BLaER1 treated with 17β-estradiol and CSF1 and Interleukin-3, amounts not matched to agents 10 nM and 100 nM (cell line): Measurements from ENCODE around the gene PLAAT3.
A peak's percentile ranks its signal among the peaks of the same experiment; 100 is the strongest.
"Not testable (repeated sequence)": the region's sequence is repeated elsewhere in the genome, so short reads cannot be mapped to it uniquely, and the experiment has no call there.

Source experiments
- H3K27ac ChIP-seq, 11 experiments: shearing (Covaris generic); formaldehyde crosslinking; 2 replicates each; pipeline ENCODE4 v1.8.1; 2022
- H3K27me3 ChIP-seq, 11 experiments: shearing (Covaris generic); formaldehyde crosslinking; 2 replicates each; pipeline ENCODE4 v1.8.1; 2022
- H3K36me3 ChIP-seq, 11 experiments: shearing (Covaris generic); formaldehyde crosslinking; 2 replicates each; pipeline ENCODE4 v1.8.1; 2022
- H3K4me1 ChIP-seq, 10 experiments: shearing (Covaris generic); formaldehyde crosslinking; 2 replicates each; pipeline ENCODE4 v1.8.1; 2022
- H3K4me2 ChIP-seq, 11 experiments: shearing (Covaris generic); formaldehyde crosslinking; 2 replicates each; pipeline ENCODE4 v1.8.1; 2022
- H3K4me3 ChIP-seq, 10 experiments: shearing (Covaris generic); formaldehyde crosslinking; 2 replicates each; pipeline ENCODE4 v1.8.1; 2022
- H3K9ac ChIP-seq, 11 experiments: shearing (Covaris generic); formaldehyde crosslinking; 2 replicates each; pipeline ENCODE4 v1.8.1; 2022
- H3K9me3 ChIP-seq, 11 experiments: shearing (Covaris generic); formaldehyde crosslinking; replicated peaks in 1 of 11; 2 replicates each; pipeline ENCODE4 v1.8.1; 2022
- H4K20me1 ChIP-seq, 11 experiments: shearing (Covaris generic); formaldehyde crosslinking; 2 replicates each; pipeline ENCODE4 v1.8.1; 2022
- Cebpa-rat ChIP-seq, 11 experiments: shearing (Covaris generic); IDR thresholded peaks; 2 replicates each; pipeline ENCODE4 v1.8.1; 2022

The PLAAT3 gene

GRCh38 chr11:63536669-63537292 lies 77.5 kb downstream of the PLAAT3 start, which contains the start of gene PLAAT4:
TSS of gene PLAAT4 (plus strand) at chr11:63536808. CDS start at chr11:63536869, 61 bp downstream.
- no peaks in the 10 kb centered on the region for H3K36me3 ChIP-seq
- H3K4me1 ChIP-seq: peaks cover 46 to 71% (median 62%) of the 10 kb centered on the region in 10 experiments
- H3K4me3 ChIP-seq: peak within 1 kb of the TSS; percentile 31 to 61 (median 53); a peak in 19 of 20 replicates
- no peaks in the 10 kb centered on the region; a peak in 1 of 22 replicates for H4K20me1 ChIP-seq
- peak within 1 kb of the TSS; percentile 6 to 75 (median 65); a peak in 21 of 22 replicates for H3K9ac ChIP-seq
- no peak for TF ChIP-seq Cebpa-rat (IDR thresholded peaks at IDR 0.05)
- peak within 1 kb of the TSS in 10 of 11 experiments; percentile 21 to 76 (median 68); a peak in 20 of 22 replicates for H3K27ac ChIP-seq
- H3K27me3 ChIP-seq: peaks cover 0 to 5% (median 0%) of the 10 kb centered on the region in 11 experiments; a peak in 1 of 22 replicates
- peak within 1 kb of the TSS; percentile 87 to 98 (median 93) for H3K4me2 ChIP-seq
- no peaks in the 10 kb centered on the region for H3K9me3 ChIP-seq

- Histone ChIP-seq H3K27ac (peak overlapping the region in 6 of 11 experiments; percentile 2 to 72 (median 66); a peak in 8 of 22 replicates), H3K27me3 (peaks cover 0 to 2% (median 0%) of the 10 kb centered on the region in 11 experiments; a peak in 1 of 22 replicates), H3K4me3 (no peak overlapping the region), H3K9ac (no peak overlapping the region), H3K9me3 (no peaks in the 10 kb centered on the region), H3K4me2 (peak overlapping the region; percentile 87 to 98 (median 93)), H3K36me3 (no peaks in the 10 kb centered on the region), H3K4me1 (peaks cover 54 to 78% (median 68%) of the 10 kb centered on the region in 10 experiments), H4K20me1 (no peaks in the 10 kb centered on the region; a peak in 1 of 22 replicates)
- TF ChIP-seq Cebpa-rat (IDR thresholded peaks at IDR 0.05): no peak
Observed at GRCh38 chr11:63535734-63536133, 78.5 kb downstream of the PLAAT3 start.

GRCh38 chr11:63534895-63535461 lies 79.3 kb downstream of the PLAAT3 start:
- Histone ChIP-seq H4K20me1 (no peaks in the 10 kb centered on the region; a peak in 1 of 22 replicates), H3K27ac (peak overlapping the region in 3 of 11 experiments; percentile 2 to 71 (median 67); a peak in 1 of 22 replicates), H3K36me3 (no peaks in the 10 kb centered on the region), H3K9ac (no peak overlapping the region), H3K27me3 (no peaks in the 10 kb centered on the region), H3K9me3 (no peaks in the 10 kb centered on the region), H3K4me1 (peaks cover 54 to 80% (median 71%) of the 10 kb centered on the region in 10 experiments), H3K4me2 (peak overlapping the region in 8 of 11 experiments; percentile 92 to 94 (median 93); a peak in 9 of 22 replicates), H3K4me3 (no peak overlapping the region)
- TF ChIP-seq Cebpa-rat (IDR thresholded peaks at IDR 0.05): no peak

- peak overlapping the region in 5 of 11 experiments; percentile 3 to 93 (median 27); a peak in 6 of 22 replicates for H3K4me2 ChIP-seq
- no peak overlapping the region for H3K9ac ChIP-seq
- no peak for TF ChIP-seq Cebpa-rat (IDR thresholded peaks at IDR 0.05)
- H4K20me1 ChIP-seq: no peaks in the 10 kb centered on the region; a peak in 1 of 22 replicates
- H3K27ac ChIP-seq: no peak overlapping the region
- H3K36me3 ChIP-seq: no peaks in the 10 kb centered on the region
- H3K9me3 ChIP-seq: no peaks in the 10 kb centered on the region
- no peaks in the 10 kb centered on the region for H3K27me3 ChIP-seq
- H3K4me1 ChIP-seq: peaks cover 54 to 87% (median 76%) of the 10 kb centered on the region in 10 experiments
- H3K4me3 ChIP-seq: no peak overlapping the region
Observed at GRCh38 chr11:63534076-63534475, 80.2 kb downstream of the PLAAT3 start.

DNA sequence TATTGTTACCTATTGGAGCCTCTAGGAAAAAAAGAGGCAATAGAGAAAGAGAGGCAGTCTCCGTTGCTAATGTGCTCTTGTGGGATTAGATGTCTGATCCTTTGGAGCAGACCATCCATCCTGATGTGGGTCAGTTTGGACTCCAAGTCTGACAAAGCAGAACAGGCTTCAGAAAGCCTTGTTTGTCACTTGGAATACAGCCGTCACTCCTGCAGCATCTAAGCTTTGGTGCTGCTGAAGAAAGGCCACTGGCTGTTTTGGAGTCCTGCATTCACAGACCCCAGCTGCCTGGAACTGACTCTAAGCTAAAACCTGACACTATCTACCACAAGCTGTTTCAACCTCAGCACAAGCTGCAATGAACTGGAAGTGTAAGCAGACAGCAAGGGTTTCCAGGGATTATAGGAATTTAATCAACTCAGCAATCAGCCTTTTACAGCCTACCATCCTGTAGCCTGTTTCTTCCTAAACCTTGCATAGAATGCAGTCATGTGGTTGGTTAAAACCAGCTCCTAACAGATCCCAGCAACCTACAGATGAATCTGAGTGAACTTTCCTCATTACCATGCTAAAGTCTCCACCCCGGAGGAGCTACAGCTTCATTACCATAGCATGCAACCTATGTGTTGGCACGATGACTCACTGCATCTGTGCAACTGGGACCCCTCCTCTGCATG lies 81.3 kb downstream of the PLAAT3 start:
- Histone ChIP-seq H3K9ac (no peak overlapping the region; a peak in 1 of 22 replicates), H3K36me3 (no peaks in the 10 kb centered on the region)

GRCh38 chr11:63532117-63532516 lies 82.1 kb downstream of the PLAAT3 start:
- Histone ChIP-seq H3K4me1 (peaks cover 42 to 80% (median 68%) of the 10 kb centered on the region in 10 experiments), H3K36me3 (no peaks in the 10 kb centered on the region), H3K9me3 (no peaks in the 10 kb centered on the region), H3K4me2 (peak overlapping the region; percentile 64 to 86 (median 70); a peak in 21 of 22 replicates), H4K20me1 (no peaks in the 10 kb centered on the region), H3K27ac (peak overlapping the region in 6 of 11 experiments; percentile 43 to 56 (median 51); a peak in 11 of 22 replicates), H3K4me3 (no peak overlapping the region), H3K27me3 (no peaks in the 10 kb centered on the region), H3K9ac (no peak overlapping the region)
- no peak for TF ChIP-seq Cebpa-rat (IDR thresholded peaks at IDR 0.05)

More for the DNA sequence above, 81.3 kb downstream of the PLAAT3 start:
- Histone ChIP-seq H3K4me2 (peak overlapping the region in 8 of 11 experiments; percentile 64 to 86 (median 72); a peak in 13 of 22 replicates), H3K4me3 (no peak overlapping the region), H3K27ac (peak overlapping the region in 3 of 11 experiments; percentile 7 to 51 (median 21); a peak in 2 of 22 replicates), H4K20me1 (no peaks in the 10 kb centered on the region), H3K27me3 (no peaks in the 10 kb centered on the region), H3K9me3 (no peaks in the 10 kb centered on the region), H3K4me1 (peaks cover 45 to 80% (median 70%) of the 10 kb centered on the region in 10 experiments)
- no peak for TF ChIP-seq Cebpa-rat (IDR thresholded peaks at IDR 0.05)

DNA sequence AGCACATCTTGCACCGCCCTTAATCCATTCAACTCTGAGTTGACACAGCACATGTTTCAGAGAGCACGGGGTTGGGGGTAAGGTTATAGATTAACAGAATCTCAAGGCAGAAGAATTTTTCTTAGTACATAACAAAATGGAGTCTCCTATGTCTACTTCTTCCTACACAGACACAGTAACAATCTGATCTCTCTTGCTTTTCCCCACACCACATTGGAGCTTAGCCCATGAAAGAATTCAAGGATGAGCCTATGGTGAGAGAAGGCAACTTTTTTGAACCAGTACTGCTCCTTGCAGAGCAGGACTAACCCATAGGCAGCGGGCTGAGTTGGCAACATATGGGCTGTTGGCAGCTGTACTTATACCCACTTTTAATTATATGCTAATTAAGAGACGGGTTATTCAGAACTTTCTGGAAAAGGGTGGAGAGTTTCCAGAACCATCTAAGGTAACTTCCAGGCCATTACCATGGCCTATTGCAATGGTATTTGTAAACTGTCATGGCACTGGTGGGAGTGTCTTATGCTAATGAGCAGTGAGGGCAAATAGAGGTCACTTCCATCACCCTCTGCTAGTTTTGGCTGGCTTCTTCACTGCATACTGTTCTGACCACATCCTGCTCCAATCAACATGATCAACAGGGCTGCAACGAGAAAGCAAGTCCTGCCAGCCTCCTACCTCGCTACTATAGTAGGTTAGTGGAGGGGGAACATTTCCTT lies 83.0 kb downstream of the PLAAT3 start:
- not testable (repeated sequence) for H4K20me1 ChIP-seq, H3K36me3 ChIP-seq, H3K4me3 ChIP-seq, H3K9me3 ChIP-seq, H3K27me3 ChIP-seq, H3K9ac ChIP-seq
- Histone ChIP-seq H3K27ac (peak overlapping the region in 6 of 11 experiments; percentile 43 to 63 (median 51); a peak in 12 of 22 replicates), H3K4me1 (peaks cover 33 to 71% (median 60%) of the 10 kb centered on the region in 10 experiments), H3K4me2 (peak overlapping the region; percentile 64 to 86 (median 70))

DNA sequence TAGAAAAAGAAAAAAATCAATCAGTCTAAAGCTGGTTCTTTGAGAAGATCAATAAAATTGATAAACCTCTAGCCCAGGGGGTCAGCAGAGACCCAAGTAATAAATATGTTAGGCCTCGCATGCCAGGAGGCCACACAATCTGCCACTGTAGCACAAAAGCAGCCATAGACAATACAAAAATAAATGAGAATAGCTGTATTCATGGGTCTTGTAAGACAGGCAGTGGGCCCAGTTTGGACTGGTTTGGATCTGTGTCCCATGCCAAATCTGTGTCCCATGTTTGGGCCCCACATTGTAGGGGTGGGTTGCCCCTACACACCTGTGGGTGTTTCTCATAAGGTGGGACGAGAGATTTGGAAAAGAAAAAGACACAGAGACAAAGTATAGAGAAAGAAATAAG lies 84.2 kb downstream of the PLAAT3 start:
- no peak overlapping the region for H3K4me3 ChIP-seq
- no peaks in the 10 kb centered on the region for H4K20me1 ChIP-seq
- no peak overlapping the region for H3K9ac ChIP-seq
- TF ChIP-seq Cebpa-rat (IDR thresholded peaks at IDR 0.05): no peak
- no peaks in the 10 kb centered on the region for H3K36me3 ChIP-seq
- peak overlapping the region in 4 of 11 experiments; percentile 9 to 26 (median 22); a peak in 5 of 22 replicates for H3K4me2 ChIP-seq
- peaks cover 21 to 59% (median 47%) of the 10 kb centered on the region in 10 experiments for H3K4me1 ChIP-seq
- H3K27ac ChIP-seq: 0 out of 22 replicates have a peak overlapping the region, but pooled peaks of 1 of the 11 experiments have one; percentile 25
- no peaks in the 10 kb centered on the region for H3K27me3 ChIP-seq
- no peaks in the 10 kb centered on the region for H3K9me3 ChIP-seq

DNA sequence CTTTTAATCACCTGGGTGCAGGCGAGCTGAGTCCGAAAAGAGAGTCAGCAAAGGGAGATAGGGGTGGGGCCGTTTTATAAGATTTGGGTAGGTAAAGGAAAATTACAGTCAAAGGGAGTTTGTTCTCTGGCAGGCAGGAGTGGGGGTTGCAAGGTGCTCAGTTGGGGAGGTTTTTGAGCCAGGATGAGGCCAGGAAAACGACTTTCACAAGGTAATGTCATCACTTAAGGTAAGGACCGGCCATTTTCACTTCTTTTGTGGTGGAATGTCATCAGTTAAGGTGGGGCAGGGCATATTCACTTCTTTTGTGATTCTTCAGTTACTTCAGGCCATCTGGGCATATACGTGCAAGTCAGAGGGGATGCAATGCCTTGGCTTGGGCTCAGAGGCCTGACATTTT lies 84.9 kb downstream of the PLAAT3 start:
- not testable (repeated sequence) for H3K4me3 ChIP-seq, H3K9me3 ChIP-seq, H3K27ac ChIP-seq, H3K36me3 ChIP-seq, H3K27me3 ChIP-seq, H3K9ac ChIP-seq, H4K20me1 ChIP-seq
- Histone ChIP-seq H3K4me1 (peaks cover 21 to 57% (median 44%) of the 10 kb centered on the region in 10 experiments), H3K4me2 (peak overlapping the region in 4 of 11 experiments; percentile 15 to 30 (median 26); a peak in 4 of 22 replicates)

DNA sequence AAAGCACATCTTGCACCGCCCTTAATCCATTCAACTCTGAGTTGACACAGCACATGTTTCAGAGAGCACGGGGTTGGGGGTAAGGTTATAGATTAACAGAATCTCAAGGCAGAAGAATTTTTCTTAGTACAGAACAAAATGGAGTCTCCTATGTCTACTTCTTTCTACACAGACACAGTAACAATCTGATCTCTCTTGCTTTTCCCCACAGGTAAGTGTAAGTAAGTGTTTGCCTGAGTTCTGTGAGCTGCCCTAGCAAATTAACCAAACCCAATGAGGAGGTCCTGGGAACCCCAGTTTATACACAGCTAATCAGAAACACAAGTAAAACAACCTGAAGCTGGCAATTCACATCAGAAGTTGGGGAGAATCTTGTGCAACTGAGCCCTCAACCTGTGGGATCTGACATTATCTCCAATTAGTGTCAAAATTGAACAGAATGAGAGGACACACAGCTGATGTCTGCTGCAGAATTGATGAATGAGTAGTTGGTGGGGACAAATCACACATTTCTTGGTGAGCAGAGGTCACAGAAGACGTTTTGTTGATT lies 85.4 kb downstream of the PLAAT3 start:
- not testable (repeated sequence) for H3K9ac ChIP-seq, H3K4me3 ChIP-seq, H3K9me3 ChIP-seq, H3K27me3 ChIP-seq, H3K27ac ChIP-seq, H3K36me3 ChIP-seq, H4K20me1 ChIP-seq
- peaks cover 21 to 52% (median 40%) of the 10 kb centered on the region in 10 experiments for H3K4me1 ChIP-seq
- peak overlapping the region in 2 of 11 experiments; percentile 9 to 30; a peak in 3 of 22 replicates for H3K4me2 ChIP-seq

GRCh38 chr11:63528156-63528555 lies 86.1 kb downstream of the PLAAT3 start:
- not testable (repeated sequence) for H3K36me3 ChIP-seq, H3K27ac ChIP-seq, H3K9ac ChIP-seq, H3K4me3 ChIP-seq, H3K27me3 ChIP-seq, H4K20me1 ChIP-seq
- Histone ChIP-seq H3K4me1 (peaks cover 21 to 46% (median 36%) of the 10 kb centered on the region in 10 experiments), H3K9me3 (peaks cover 13 to 15% (median 15%) of the 10 kb centered on the region in 11 experiments), H3K4me2 (peak overlapping the region in 9 of 11 experiments; percentile 33 to 68 (median 55); a peak in 15 of 22 replicates)
